ENCODE measurements around the gene RDH8.

DNA sequence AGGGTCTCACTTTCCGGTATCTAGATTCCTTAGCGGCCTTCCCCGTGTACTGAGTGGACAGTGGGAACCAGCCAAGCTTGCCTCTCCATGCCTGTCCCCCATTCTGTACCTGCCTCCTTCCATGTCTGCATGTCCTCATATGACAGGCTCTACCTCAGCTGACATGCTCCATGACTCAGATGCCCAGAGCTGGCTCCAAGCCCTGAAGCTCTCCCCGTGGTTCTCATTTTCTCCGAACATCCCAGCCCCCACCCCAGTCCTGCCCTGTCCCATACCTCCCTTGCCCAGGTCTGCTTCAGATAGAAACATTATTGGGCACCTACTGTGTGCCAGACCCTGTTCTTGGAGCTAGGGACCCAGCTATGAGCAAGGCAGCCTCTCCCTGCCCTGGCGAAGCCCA is 55.8 kb downstream of the RDH8 start:
- TF ChIP-seq, protein P1, sequence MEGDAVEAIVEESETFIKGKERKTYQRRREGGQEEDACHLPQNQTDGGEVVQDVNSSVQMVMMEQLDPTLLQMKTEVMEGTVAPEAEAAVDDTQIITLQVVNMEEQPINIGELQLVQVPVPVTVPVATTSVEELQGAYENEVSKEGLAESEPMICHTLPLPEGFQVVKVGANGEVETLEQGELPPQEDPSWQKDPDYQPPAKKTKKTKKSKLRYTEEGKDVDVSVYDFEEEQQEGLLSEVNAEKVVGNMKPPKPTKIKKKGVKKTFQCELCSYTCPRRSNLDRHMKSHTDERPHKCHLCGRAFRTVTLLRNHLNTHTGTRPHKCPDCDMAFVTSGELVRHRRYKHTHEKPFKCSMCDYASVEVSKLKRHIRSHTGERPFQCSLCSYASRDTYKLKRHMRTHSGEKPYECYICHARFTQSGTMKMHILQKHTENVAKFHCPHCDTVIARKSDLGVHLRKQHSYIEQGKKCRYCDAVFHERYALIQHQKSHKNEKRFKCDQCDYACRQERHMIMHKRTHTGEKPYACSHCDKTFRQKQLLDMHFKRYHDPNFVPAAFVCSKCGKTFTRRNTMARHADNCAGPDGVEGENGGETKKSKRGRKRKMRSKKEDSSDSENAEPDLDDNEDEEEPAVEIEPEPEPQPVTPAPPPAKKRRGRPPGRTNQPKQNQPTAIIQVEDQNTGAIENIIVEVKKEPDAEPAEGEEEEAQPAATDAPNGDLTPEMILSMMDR (IDR thresholded peaks at IDR 0.05) = no peak
- no peak for TF ChIP-seq POLR2A (IDR thresholded peaks at IDR 0.05)
